Tibial nerve (tissue), 4 donors: ENCODE results near the gene NAGLU. TPM values are rescaled to one million over a fixed set of nuclear protein-coding genes. Genes with fewer than 3 reads are reported as not detected.

Experiments
- DNase-seq, 2 donors: peaks; one replicate each; pipeline ENCODE4 v3.0.0-alpha.2; 2019; ENCODE audit warnings: low spot score in 2 of 2
- H3K27ac ChIP-seq, 4 donors: fragments of 200-600 bp; sonication (generic) in 3 of 4; one replicate each; pipeline ENCODE4 v1.5.1; 2017 to 2019; ENCODE audit warnings: mild to moderate bottlenecking in 1 of 4
- H3K27me3 ChIP-seq, 2 donors: fragments of 200-600 bp; sonication (generic) in 1 of 2; one replicate each; pipeline versions ENCODE4 v1.5.1 to v1.6.0; 2017 to 2019
- H3K36me3 ChIP-seq, 3 donors: fragments of 200-600 bp; sonication (generic); one replicate each; pipeline ENCODE4 v1.5.1; 2018 to 2019
- H3K4me1 ChIP-seq, 4 donors: fragments of 200-600 bp; sonication (generic) in 3 of 4; one replicate each; pipeline ENCODE4 v1.5.1; 2017 to 2019
- H3K4me3 ChIP-seq, 4 donors: fragments of 200-600 bp; sonication (generic) in 3 of 4; one replicate each; pipeline ENCODE4 v1.5.1; 2017 to 2019; ENCODE audit warnings: mild to moderate bottlenecking in 1 of 4, moderate library complexity in 1 of 4
- H3K9me3 ChIP-seq, 4 donors: fragments of 200-600 bp; sonication (generic) in 3 of 4; one replicate each; pipeline ENCODE4 v1.5.1; 2017 to 2019
- CTCF ChIP-seq, 5 experiments: fragments of 200-600 bp in 3 of 5; fragments of 450-650 bp in 2 of 5; sonication (generic) in 3 of 5; IDR thresholded peaks; one replicate each; pipeline ENCODE4 v1.5.1; 2016 to 2019; ENCODE audit warnings: antibody characterized with exemption in 5 of 5, mild to moderate bottlenecking in 3 of 5, moderate library complexity in 2 of 5
- EP300 ChIP-seq, 2 donors: sonication (generic); formaldehyde crosslinking; IDR thresholded peaks; one replicate each; pipeline ENCODE4 v1.6.1; 2017; ENCODE audit warnings: antibody characterized with exemption in 2 of 2, mild to moderate bottlenecking in 1 of 2
- POLR2A ChIP-seq, 2 donors: fragments of 450-650 bp; IDR thresholded peaks; one replicate each; pipeline ENCODE4 v1.6.1; 2017; ENCODE audit warnings: antibody characterized with exemption in 2 of 2, mild to moderate bottlenecking in 2 of 2, moderate library complexity in 2 of 2
- WGBS, 2 donors: methylation state at CpG; one replicate each; pipeline ENCODE4 v1.1.5; 2018; 5-methylcytosine and 5-hydroxymethylcytosine counted together
- total RNA-seq, 4 donors: library from RNA; depleted of rRNA; stranded (reverse); fragments of >200 nt; gene quantifications; one replicate each; pipeline ENCODE4 v1.1.0, GENCODE V29; 2016

NAGLU gene
- total RNA-seq, 4 donors from 2014 or later = 52.3 to 115 (median 67.3) TPM

- Histone ChIP-seq H3K36me3 (peaks cover 6 to 93% (median 13%) of the 10 kb centered on the region in 3 donors), H3K4me3 (no peak overlapping the region), H3K4me1 (peaks cover 0 to 3% (median 0%) of the 10 kb centered on the region in 4 donors), H3K27ac (no peak overlapping the region), H3K9me3 (no peaks in the 10 kb centered on the region), H3K27me3 (no peaks in the 10 kb centered on the region)
- DNase-seq = no peak
- 84 to 90% methylated on average over 5 of the region's 5 CpGs for WGBS, 2 donors
- no peak for TF ChIP-seq CTCF (IDR thresholded peaks at IDR 0.05)
- TF ChIP-seq EP300 (IDR thresholded peaks at IDR 0.05) = no peak
- no peak for TF ChIP-seq POLR2A (IDR thresholded peaks at IDR 0.05)
Measured at GRCh38 chr17:42502091-42502490, 34.0 kb upstream of the NAGLU start.

DNA sequence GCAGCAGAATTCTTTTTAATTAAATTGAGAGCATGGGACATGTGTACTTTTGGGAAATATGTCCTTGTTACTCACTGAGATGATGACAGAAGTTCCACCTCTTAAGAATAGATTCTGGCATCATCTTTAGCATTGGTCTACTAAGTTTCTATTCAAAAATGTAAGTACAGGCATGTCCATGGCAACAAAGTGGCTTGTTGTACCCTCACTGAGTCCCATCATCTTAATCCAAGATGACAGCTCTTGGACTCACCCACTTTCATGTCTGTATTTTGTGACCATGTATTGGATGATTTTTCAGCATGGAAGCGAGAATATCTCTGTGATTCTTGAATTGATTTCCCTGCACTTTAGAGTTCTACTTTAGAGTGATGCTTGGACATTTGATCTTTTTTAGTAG lies 33.1 kb upstream of the NAGLU start:
- WGBS, 2 donors = 93 to 100% methylated on average over 1 of the region's 1 CpG
- DNase-seq = no peak
- H3K36me3 ChIP-seq = peaks cover 6 to 93% (median 9%) of the 10 kb centered on the region in 3 donors

GRCh38 chr17:42507671-42508070 lies 28.4 kb upstream of the NAGLU start:
- H3K4me3 ChIP-seq = no peak overlapping the region
- TF ChIP-seq CTCF (IDR thresholded peaks at IDR 0.05) (no peak), EP300 (IDR thresholded peaks at IDR 0.05) (no peak), POLR2A (IDR thresholded peaks at IDR 0.05) (no peak)
- H3K9me3 ChIP-seq = no peaks in the 10 kb centered on the region
- WGBS, 2 donors = 90 to 94% methylated on average over 4 of the region's 4 CpGs
- no peak overlapping the region for H3K27ac ChIP-seq
- DNase-seq = no peak
- no peaks in the 10 kb centered on the region for H3K27me3 ChIP-seq
- H3K36me3 ChIP-seq = peaks cover 0 to 80% (median 0%) of the 10 kb centered on the region in 3 donors
- peaks cover 0 to 24% (median 8%) of the 10 kb centered on the region in 4 donors for H3K4me1 ChIP-seq

More for the DNA sequence above, 33.1 kb upstream of the NAGLU start:
- Histone ChIP-seq H3K27ac (no peak overlapping the region), H3K27me3 (no peaks in the 10 kb centered on the region), H3K9me3 (no peaks in the 10 kb centered on the region), H3K4me3 (no peak overlapping the region), H3K4me1 (peaks cover 0 to 4% (median 0%) of the 10 kb centered on the region in 4 donors)
- TF ChIP-seq EP300 (IDR thresholded peaks at IDR 0.05) (no peak), CTCF (IDR thresholded peaks at IDR 0.05) (no peak), POLR2A (IDR thresholded peaks at IDR 0.05) (no peak)

DNA sequence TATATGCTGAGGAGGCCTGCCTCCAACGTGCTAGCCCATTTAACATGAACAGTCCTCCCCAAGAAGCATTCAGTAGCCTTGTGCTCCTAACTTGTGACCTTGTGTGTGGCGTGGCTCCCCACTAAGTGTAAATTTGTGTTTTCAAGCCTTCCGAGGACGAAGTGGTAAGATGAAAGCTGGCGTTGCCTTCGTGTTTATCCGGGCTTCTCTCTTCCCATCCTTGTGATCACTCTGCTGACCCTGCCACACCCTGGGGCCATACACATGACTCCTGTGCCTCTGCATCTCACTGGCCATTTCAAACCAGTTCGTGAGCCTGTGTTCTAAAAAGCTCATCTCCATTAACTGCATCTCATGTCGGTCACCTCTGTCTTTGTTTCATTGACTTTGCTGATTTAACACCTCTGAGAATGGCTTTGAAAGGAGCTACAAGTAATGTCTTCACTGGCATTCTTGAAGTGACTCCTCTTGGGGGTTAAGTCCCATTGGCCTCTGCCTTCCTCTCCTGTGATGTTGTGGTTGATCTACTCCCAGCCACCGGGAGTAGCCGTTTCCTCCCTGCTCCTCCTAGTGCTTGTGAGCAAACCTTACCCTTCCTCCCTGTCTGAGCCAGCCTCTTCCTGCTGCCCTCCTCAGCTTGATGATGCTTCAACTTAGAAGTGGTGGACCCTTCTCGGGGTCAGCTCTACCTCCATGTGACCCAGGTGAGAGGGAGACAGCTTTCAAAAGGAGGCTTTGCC lies 27.4 kb upstream of the NAGLU start:
- Histone ChIP-seq H3K36me3 (peaks cover 0 to 73% (median 0%) of the 10 kb centered on the region in 3 donors), H3K9me3 (no peaks in the 10 kb centered on the region), H3K4me1 (peaks cover 0 to 34% (median 17%) of the 10 kb centered on the region in 4 donors), H3K27ac (peak overlapping the region in 1 of 4 donors; percentile 45), H3K27me3 (no peaks in the 10 kb centered on the region), H3K4me3 (no peak overlapping the region)
- WGBS, 2 donors = 65 to 71% methylated on average over 12 of the region's 12 CpGs
- no peak for TF ChIP-seq POLR2A (IDR thresholded peaks at IDR 0.05)
- TF ChIP-seq CTCF (IDR thresholded peaks at IDR 0.05) = no peak
- TF ChIP-seq EP300 (IDR thresholded peaks at IDR 0.05) = no peak
- DNase-seq = no peak

GRCh38 chr17:42509409-42509808 lies 26.6 kb upstream of the NAGLU start:
- DNase-seq = no peak
- Histone ChIP-seq H3K27me3 (no peaks in the 10 kb centered on the region), H3K4me1 (peaks cover 0 to 42% (median 20%) of the 10 kb centered on the region in 4 donors), H3K4me3 (no peak overlapping the region), H3K9me3 (no peaks in the 10 kb centered on the region), H3K36me3 (peaks cover 0 to 73% (median 0%) of the 10 kb centered on the region in 3 donors), H3K27ac (peak overlapping the region in 1 of 4 donors; percentile 45)
- no peak for TF ChIP-seq CTCF (IDR thresholded peaks at IDR 0.05)
- no peak for TF ChIP-seq POLR2A (IDR thresholded peaks at IDR 0.05)
- no peak for TF ChIP-seq EP300 (IDR thresholded peaks at IDR 0.05)
- WGBS, 2 donors = 85% methylated on average over 5 of the region's 5 CpGs
